Activated CD4-positive, alpha-beta T cell treated with anti-CD3 and anti-CD28 coated beads for 4 hours (primary cell): ENCODE measurements around the gene PTPRQ.
"Not testable (repeated sequence)": the region's sequence is repeated elsewhere in the genome, so short reads cannot be mapped to it uniquely, and the experiment has no call there.

ENCODE experiments used
- DNase-seq, 2 donors: peaks; one replicate each; pipeline ENCODE4 v3.0.0-alpha.2; 2020

PTPRQ gene

DNA sequence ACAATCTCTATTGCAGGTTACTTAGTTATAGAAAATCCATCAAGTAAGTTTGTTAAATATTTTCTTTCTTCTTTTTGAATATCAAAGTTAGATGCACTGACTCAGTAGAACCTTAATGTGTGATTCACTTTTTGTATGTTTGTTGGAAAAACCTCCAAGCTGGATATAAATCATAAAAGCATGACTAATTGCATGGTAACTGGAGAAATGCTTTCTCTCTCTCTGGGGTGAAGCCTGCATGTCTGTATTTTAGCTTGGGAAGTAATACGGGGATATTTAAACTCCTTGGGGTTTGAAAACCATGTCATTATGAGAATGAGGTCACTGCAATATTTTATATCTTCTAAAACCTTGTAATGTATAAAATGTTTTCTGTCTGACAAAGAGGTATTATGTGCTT is 204.8 kb downstream of the PTPRQ start:
- DNase-seq: no peak

GRCh38 chr12:80655751-80656150 is 211.7 kb downstream of the PTPRQ start:
- no peak for DNase-seq

DNA sequence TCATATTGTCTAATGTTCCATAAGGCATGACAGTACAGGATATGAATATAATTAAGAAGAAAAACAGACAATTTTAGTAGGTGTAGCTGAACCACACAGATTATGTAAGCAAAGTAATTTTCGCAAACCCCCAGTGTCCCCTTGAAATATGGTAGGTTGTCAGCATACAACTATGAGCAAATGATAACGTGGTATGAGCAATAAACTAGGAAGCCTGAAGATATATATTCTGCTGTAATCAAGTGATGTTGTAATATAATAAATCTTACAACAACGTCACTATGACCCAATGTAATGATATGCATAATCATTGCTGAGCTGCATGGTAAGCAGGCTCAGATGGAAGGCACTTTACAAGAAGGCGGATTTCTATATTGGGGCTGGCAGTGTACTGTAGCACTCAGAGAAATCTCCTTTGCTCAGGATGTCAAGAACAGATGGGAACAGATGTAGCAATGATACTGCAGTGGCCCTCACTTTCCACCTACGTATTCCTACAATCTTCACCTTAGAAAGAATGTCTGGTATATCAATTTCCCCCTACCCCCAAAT is 215.6 kb downstream of the PTPRQ start:
- DNase-seq: no peak

DNA sequence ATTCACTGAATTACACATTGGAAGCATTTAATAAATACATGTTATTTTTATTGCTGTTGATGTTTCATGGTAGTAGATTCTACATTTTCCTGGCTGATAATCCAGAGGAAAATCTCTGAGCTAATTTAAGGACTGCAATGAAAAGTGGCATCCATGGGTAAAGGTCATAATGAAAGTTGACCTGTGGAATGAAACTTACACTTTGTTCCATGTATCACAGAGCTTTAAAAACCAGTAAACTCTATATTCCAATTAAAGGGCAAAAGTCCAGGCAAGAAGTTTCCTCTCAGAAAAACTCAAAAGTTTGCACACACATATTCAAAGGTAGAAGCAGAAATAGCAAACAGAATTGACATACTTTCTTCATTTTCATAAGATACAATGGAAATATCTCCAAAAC is 218.6 kb downstream of the PTPRQ start:
- no peak for DNase-seq

- DNase-seq: no peak
Observed at GRCh38 chr12:80670214-80670613, 226.2 kb downstream of the PTPRQ start.

DNA sequence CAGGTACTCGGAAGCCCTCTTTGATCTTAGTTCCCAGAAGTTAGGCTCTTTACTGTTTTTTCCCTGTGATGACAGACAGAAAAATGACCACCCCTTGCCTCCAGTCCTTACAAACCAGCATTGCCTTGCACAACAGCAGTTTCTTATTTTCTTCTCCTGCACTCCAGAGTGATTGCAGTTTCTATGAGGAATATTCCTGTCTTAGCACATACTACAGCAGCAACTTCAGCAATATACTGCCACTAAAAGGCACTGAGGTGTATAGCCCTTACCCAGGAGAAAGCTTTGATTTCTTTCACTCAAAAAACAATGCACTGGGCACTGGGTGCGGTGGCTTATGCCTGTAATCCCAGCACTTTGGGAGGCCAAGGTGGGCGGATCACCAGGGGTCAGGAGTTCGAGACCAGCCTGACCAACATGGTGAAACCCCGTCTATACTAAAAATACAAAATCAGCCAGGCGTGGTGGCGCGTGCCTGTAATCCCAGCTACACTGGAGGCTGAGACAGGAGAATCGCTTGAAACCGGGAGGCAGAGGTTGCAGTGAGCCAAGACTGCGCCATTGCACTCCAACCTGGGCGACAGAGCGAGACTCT is 232.1 kb downstream of the PTPRQ start:
- DNase-seq: not testable (repeated sequence)

DNA sequence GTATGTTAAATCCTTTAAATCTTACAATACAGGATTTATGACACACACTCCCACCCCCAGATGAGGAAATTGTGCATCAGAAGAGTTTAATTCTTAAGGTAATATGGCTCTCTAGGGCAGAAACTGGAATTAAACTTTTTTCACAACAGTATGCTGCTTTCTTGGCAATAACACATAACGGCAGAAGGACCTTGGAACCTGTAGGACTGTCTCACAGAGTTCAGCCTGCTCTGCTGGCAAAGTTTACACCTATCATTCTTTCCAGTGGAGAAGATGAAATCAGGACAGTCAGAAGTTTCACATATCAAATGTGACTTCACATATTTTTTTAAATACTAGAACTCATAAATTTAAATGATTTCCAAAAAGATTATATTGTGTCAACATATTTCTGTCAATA is 232.8 kb downstream of the PTPRQ start:
- DNase-seq: no peak

GRCh38 chr12:80677994-80678393 is 234.0 kb downstream of the PTPRQ start:
- no peak for DNase-seq

GRCh38 chr12:80679346-80680131 is 235.5 kb downstream of the PTPRQ start:
- no peak for DNase-seq

DNA sequence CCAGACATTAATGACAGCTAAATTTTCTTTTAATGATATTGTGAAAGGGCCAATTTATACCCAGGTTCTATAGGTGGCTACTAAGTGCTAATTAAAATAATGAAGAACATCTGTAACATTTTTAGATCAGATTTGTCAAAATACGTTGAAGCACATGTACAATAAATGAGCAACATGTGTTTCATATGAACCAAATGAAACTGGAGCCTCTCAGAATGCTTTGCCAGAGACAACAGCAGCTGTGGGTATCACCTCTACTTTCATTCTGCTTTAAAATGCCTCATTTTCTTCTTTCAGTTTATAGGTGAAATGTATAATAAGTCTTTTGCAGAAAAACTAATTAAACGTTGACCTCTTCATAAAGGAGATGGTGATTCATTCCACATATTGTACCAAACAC is 237.3 kb downstream of the PTPRQ start:
- DNase-seq: no peak

DNA sequence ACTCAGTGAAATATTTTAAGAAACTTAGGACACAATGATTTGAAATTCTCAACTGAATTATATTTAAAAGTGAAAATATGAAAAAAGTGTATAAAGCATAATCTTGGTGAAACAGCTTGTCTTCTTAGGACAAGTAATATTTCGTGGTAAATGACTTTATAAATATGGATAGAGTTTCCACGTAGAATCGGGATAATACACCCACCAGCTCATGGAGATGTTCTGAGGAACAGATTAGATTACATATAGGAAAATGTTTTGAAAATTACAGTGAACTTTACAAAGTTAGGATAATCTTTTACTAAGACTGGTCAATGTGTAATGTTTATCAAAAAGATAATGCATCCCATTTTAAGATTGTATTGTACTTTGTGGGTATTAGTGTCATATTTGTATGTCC is 237.8 kb downstream of the PTPRQ start:
- no peak for DNase-seq

- DNase-seq: no peak
Observed at GRCh38 chr12:80684077-80684495, 240.1 kb downstream of the PTPRQ start.

DNA sequence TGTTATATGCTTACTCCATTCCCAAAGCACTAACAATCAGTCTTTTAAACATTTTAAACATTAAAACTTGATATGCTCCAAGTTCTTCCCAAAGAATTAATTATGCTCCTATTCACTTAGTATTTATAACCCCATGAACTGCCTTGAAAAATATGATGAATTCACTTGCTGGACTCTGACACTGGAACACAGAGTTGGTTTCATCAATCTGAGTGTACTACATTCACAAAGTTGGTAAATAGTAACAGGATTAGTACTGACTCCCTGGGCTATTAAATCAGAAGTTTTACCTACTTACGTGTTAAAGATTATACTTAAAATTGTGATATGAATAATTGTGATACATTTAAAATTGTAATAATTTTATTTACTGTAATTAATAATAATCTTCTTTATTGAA is 246.1 kb downstream of the PTPRQ start:
- no peak for DNase-seq

DNA sequence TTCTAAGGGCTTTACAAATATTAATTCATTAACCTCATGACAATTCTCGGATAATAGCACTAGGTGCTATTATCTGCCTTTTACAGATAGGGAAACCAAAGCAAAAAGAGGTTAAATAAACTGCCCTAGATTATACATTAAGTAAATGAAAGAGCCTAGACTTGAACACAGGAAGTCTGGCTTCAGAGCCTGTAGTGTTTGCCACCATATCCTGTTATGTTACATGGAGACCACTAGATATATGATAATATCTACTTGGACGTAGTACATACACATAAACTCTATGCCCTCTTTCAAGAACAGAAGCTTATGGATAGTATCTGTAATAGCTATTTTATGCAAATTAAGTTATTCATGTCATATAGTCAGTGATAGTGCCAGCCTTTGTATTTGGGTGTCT is 246.5 kb downstream of the PTPRQ start:
- DNase-seq: no peak

GRCh38 chr12:80692114-80692513 is 248.1 kb downstream of the PTPRQ start:
- no peak for DNase-seq

DNA sequence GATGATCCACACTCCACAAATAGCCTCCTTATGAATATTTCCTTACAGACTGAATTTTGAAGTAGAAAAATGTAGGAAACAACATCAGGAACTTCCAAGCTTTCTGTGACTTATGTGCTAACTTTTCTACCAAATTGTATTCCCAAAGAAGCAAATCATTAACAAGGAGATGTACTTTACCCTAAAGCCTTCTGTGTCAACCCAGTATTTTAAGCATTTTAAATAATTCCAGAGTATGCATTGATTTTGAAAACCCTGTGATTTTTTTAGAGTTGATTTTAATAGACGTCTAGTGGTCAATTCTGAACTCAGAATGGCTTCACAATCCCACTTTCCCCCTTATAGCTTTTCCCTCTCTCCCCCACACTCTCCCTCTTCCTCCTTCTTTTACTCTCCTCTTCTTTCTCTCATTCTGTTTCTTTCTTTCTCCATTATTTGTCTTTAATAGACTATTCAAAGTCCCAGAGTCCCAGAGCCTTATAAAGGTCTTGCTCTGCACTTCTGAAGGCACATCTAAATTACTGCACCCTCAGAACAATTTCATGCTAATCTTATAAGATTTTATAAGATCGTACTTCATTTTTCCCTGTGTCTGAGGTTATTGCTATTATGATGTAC is 253.3 kb downstream of the PTPRQ start:
- DNase-seq: no peak

- DNase-seq: no peak
Observed at GRCh38 chr12:80698256-80698655, 254.2 kb downstream of the PTPRQ start.

DNA sequence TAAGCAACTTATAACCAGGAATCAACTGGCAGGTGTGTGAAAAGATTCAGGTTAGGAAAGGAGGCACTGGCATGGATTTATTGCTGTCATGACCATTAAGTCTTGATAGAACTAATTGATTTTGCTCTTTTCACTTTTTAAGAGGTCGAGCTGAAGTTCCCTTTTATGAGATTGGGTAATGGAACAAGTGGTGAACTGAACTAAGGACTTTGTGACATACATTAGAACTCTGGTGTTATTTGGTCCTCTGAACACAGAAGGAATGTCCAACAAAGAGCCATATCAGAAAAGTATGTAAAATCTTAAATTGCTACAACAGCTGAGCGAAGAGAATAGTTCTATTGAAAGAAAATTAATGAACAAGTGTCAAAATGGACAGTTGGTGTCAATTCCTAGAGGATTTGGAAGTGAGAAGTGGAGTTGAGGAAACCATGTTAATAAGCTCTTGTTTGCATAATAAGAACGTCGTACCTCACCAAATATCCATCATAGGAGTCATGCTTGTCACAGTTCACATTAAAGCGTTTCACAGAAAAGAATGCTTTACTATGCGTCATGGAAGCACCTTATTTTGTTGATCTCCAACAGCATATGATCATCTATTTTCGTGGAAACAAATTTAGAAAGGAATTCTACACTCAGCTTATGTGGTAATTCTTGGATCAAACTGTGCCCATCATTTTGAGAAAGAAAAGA is 255.0 kb downstream of the PTPRQ start:
- DNase-seq: no peak

- DNase-seq: no peak
Observed at GRCh38 chr12:80700327-80700726, 256.3 kb downstream of the PTPRQ start.

- DNase-seq: no peak
Observed at GRCh38 chr12:80701388-80701787, 257.4 kb downstream of the PTPRQ start.

GRCh38 chr12:80702889-80703805 is 259.1 kb downstream of the PTPRQ start:
- no peak for DNase-seq

- DNase-seq: no peak
Observed at GRCh38 chr12:80704420-80704819, 260.4 kb downstream of the PTPRQ start.
